Karpas-422 (cell line): ENCODE data around the gene FAM135A. TPM values are rescaled to one million over a fixed set of nuclear protein-coding genes. Genes with fewer than 3 reads are reported as not detected.
A peak's percentile ranks its signal among the peaks of the same experiment; 100 is the strongest.

Source experiments
- DNase-seq: peaks from one replicate; pipeline ENCODE4 v3.0.0-alpha.2; 2015
- H2AFZ ChIP-seq: fragments of 200-600 bp; sonication (generic); 2 replicates; pipeline ENCODE4 v1.6.1; 2014; ENCODE audit warnings: antibody characterized with exemption, low read length, mixed read lengths
- H3K27ac ChIP-seq: fragments of 200-600 bp; sonication (generic); 2 replicates; pipeline ENCODE4 v1.5.1; 2014; ENCODE audit warnings: mild to moderate bottlenecking, low read length, moderate library complexity
- H3K27me3 ChIP-seq: fragments of 200-600 bp; sonication (generic); 2 replicates; pipeline ENCODE4 v1.6.1; 2014; ENCODE audit warnings: low read length, mixed read lengths
- H3K36me3 ChIP-seq: fragments of 200-600 bp; sonication (generic); 2 replicates; pipeline ENCODE4 v1.6.1; 2014; ENCODE audit warnings: low read length, mixed read lengths; ENCODE audit not compliant: insufficient read depth
- H3K4me1 ChIP-seq: fragments of 200-600 bp; sonication (generic); 2 replicates; pipeline ENCODE4 v1.6.1; 2014; ENCODE audit warnings: mild to moderate bottlenecking, low read length, mixed read lengths
- H3K4me2 ChIP-seq: fragments of 200-600 bp; sonication (generic); 2 replicates; pipeline ENCODE4 v1.6.1; 2014; ENCODE audit warnings: low read length, low read depth, mild to moderate bottlenecking; ENCODE audit not compliant: poor library complexity, severe bottlenecking
- H3K4me3 ChIP-seq: fragments of 200-600 bp; sonication (generic); 2 replicates; pipeline ENCODE4 v1.5.1; 2014; ENCODE audit warnings: mild to moderate bottlenecking, antibody characterized with exemption, low read length, mixed read lengths
- H3K79me2 ChIP-seq: fragments of 200-600 bp; sonication (generic); 2 replicates; pipeline ENCODE4 v1.6.1; 2014; ENCODE audit warnings: mild to moderate bottlenecking, low read length, mixed read lengths
- H3K9ac ChIP-seq: fragments of 200-600 bp; sonication (generic); 2 replicates; pipeline ENCODE4 v1.6.0; 2014; ENCODE audit warnings: low read length
- H3K9me2 ChIP-seq: fragments of 200-600 bp; sonication (generic), shearing (Covaris generic); replicated peaks from 2 replicates; pipeline ENCODE4 v1.6.0; 2014; ENCODE audit warnings: mild to moderate bottlenecking, low read length, moderate library complexity; ENCODE audit not compliant: insufficient read depth
- H3K9me3 ChIP-seq: fragments of 300-700, 200-600 bp; sonication (generic); 2 replicates; pipeline ENCODE4 v1.6.1; 2014; ENCODE audit warnings: low read length, mixed read lengths
- H4K20me1 ChIP-seq: fragments of 200-600 bp; sonication (generic); 2 replicates; pipeline ENCODE4 v1.6.1; 2014; ENCODE audit warnings: mild to moderate bottlenecking, antibody characterized with exemption, low read length, low read depth; ENCODE audit not compliant: insufficient read depth
- total RNA-seq: library from RNA; depleted of rRNA; stranded (reverse); fragments of >200 nt; shearing (Covaris generic); gene quantifications from 2 replicates; pipeline ENCODE4 v1.2.3, GENCODE V29; 2014; ENCODE audit warnings: low replicate concordance

The FAM135A gene
- total RNA-seq, 1 experiment from 2014 or later = 83.0 TPM

GRCh38 chr6:70510600-70510999 lies 97.3 kb downstream of the FAM135A start:
- peaks cover 17% of the 10 kb centered on the region; the same call in 1 of the 2 replicates for H3K36me3 ChIP-seq
- DNase-seq = no peak

DNA sequence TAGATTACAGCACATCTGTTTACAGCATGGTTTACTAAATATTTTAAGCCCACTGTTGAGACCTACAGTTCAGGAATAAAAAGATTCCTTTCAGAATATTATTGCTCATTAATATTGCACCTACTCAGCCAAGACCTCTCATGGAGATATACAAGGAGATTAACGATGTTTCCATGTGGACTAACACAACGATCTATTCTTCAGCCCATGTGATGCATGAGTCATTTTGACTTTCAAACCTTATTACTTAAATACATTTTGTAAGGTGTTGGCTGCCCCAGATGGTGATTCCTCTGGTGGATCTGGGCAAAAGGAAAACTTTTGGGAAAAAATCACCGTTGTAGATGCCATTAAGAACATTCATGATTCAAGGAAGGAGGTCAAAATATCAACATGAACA lies 105.4 kb downstream of the FAM135A start:
- no peak for DNase-seq
- H3K9me2 ChIP-seq = no peaks in the 10 kb centered on the region
- H3K4me1 ChIP-seq = no peaks in the 10 kb centered on the region
- H3K79me2 ChIP-seq = no peaks in the 10 kb centered on the region
- H3K36me3 ChIP-seq = peaks cover 8% of the 10 kb centered on the region; the same call in 1 of the 2 replicates
- H3K27me3 ChIP-seq = no peaks in the 10 kb centered on the region
- H2AFZ ChIP-seq = no peak overlapping the region
- H4K20me1 ChIP-seq = no peaks in the 10 kb centered on the region
- H3K27ac ChIP-seq = no peak overlapping the region
- H3K4me2 ChIP-seq = no peak overlapping the region
- no peak overlapping the region for H3K4me3 ChIP-seq
- H3K9me3 ChIP-seq = no peaks in the 10 kb centered on the region
- H3K9ac ChIP-seq = no peak overlapping the region

More at GRCh38 chr6:70510600-70510999, 97.3 kb downstream of the FAM135A start:
- no peaks in the 10 kb centered on the region for H3K9me3 ChIP-seq
- no peak overlapping the region for H3K27ac ChIP-seq
- no peak overlapping the region for H3K9ac ChIP-seq
- no peak overlapping the region for H3K4me3 ChIP-seq
- no peak overlapping the region for H2AFZ ChIP-seq
- H3K27me3 ChIP-seq = no peaks in the 10 kb centered on the region
- no peaks in the 10 kb centered on the region for H3K79me2 ChIP-seq
- no peak overlapping the region for H3K4me2 ChIP-seq
- H3K9me2 ChIP-seq = no peaks in the 10 kb centered on the region
- no peaks in the 10 kb centered on the region for H3K4me1 ChIP-seq
- H4K20me1 ChIP-seq = no peaks in the 10 kb centered on the region

GRCh38 chr6:70520575-70520974 lies 107.3 kb downstream of the FAM135A start:
- H3K9me2 ChIP-seq = no peaks in the 10 kb centered on the region
- peak; percentile 50 for DNase-seq
- no peak overlapping the region for H3K27ac ChIP-seq
- H3K27me3 ChIP-seq = no peaks in the 10 kb centered on the region
- H3K9ac ChIP-seq = no peak overlapping the region
- no peaks in the 10 kb centered on the region for H4K20me1 ChIP-seq
- no peak overlapping the region for H3K4me3 ChIP-seq
- no peaks in the 10 kb centered on the region for H3K79me2 ChIP-seq
- H3K4me2 ChIP-seq = no peak overlapping the region
- no peaks in the 10 kb centered on the region for H3K9me3 ChIP-seq
- H3K36me3 ChIP-seq = no peaks in the 10 kb centered on the region; the same call in 1 of the 2 replicates
- no peak overlapping the region for H2AFZ ChIP-seq
- H3K4me1 ChIP-seq = no peaks in the 10 kb centered on the region

GRCh38 chr6:70524721-70525286 lies 111.5 kb downstream of the FAM135A start:
- H3K79me2 ChIP-seq = no peaks in the 10 kb centered on the region
- H3K27me3 ChIP-seq = no peaks in the 10 kb centered on the region
- no peak overlapping the region for H2AFZ ChIP-seq
- H3K4me1 ChIP-seq = no peaks in the 10 kb centered on the region
- H3K36me3 ChIP-seq = no peaks in the 10 kb centered on the region; the same call in 1 of the 2 replicates
- no peak overlapping the region for H3K9ac ChIP-seq
- no peak for DNase-seq
- no peak overlapping the region for H3K4me3 ChIP-seq
- H4K20me1 ChIP-seq = no peaks in the 10 kb centered on the region
- no peaks in the 10 kb centered on the region for H3K9me3 ChIP-seq
- H3K4me2 ChIP-seq = no peak overlapping the region
- H3K27ac ChIP-seq = no peak overlapping the region
- no peaks in the 10 kb centered on the region for H3K9me2 ChIP-seq

- Histone ChIP-seq H3K9ac (no peak overlapping the region), H3K4me2 (no peak overlapping the region), H3K9me2 (no peaks in the 10 kb centered on the region), H3K9me3 (no peaks in the 10 kb centered on the region), H3K79me2 (no peaks in the 10 kb centered on the region), H3K4me1 (no peaks in the 10 kb centered on the region), H2AFZ (no peak overlapping the region), H3K27ac (no peak overlapping the region), H3K27me3 (no peaks in the 10 kb centered on the region), H3K36me3 (peaks cover 4% of the 10 kb centered on the region; the same call in 1 of the 2 replicates), H3K4me3 (no peak overlapping the region), H4K20me1 (no peaks in the 10 kb centered on the region)
- DNase-seq = no peak
Observed at GRCh38 chr6:70527071-70527737, 113.9 kb downstream of the FAM135A start.

DNA sequence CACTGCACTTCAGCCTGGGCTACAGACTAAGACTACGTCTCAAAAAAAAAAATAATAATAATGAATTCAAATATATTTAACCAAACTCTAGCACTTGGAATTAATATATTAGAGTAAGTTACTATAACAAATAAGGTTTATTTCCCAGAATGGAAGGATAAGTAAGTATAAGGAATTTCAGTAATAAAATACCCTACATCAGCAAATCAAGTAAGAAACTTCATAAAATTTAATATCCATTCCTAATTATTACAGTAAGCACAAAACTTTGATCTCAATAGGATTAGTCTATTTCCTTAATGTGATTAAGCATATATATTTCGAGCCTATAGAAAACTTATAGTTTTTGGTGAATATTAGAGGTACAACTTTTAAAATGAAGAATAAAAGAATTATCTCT lies 116.7 kb downstream of the FAM135A start:
- Histone ChIP-seq H3K79me2 (no peaks in the 10 kb centered on the region), H3K9me3 (no peaks in the 10 kb centered on the region), H3K9ac (no peak overlapping the region), H2AFZ (no peak overlapping the region), H3K4me1 (no peaks in the 10 kb centered on the region), H3K27ac (no peak overlapping the region), H3K36me3 (peaks cover 4% of the 10 kb centered on the region; the same call in 1 of the 2 replicates), H3K9me2 (no peaks in the 10 kb centered on the region), H3K27me3 (no peaks in the 10 kb centered on the region), H4K20me1 (no peaks in the 10 kb centered on the region), H3K4me2 (no peak overlapping the region), H3K4me3 (no peak overlapping the region)
- no peak for DNase-seq

DNA sequence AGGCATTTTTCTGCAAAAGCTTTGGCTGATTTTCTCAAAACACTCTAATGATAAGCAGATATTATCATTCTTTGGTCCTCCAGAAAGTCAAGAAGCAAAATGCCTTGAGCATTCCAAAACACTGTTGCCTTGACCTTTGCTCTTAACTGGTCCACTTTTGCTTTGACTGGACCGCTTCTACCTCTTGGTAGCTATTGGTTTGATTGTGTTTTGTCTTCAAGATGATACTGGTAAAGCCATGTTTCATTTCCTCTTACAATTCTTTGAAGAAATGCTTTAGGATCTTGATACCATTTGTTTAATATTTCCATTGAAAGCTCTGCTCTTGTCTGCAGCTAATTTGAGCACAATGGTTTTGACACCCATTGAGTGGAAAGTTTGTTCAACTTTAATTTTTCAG lies 117.8 kb downstream of the FAM135A start:
- Histone ChIP-seq H3K36me3 (peaks cover 6% of the 10 kb centered on the region; the same call in 1 of the 2 replicates), H3K79me2 (no peaks in the 10 kb centered on the region), H3K27ac (no peak overlapping the region), H3K4me2 (no peak overlapping the region), H4K20me1 (no peaks in the 10 kb centered on the region), H2AFZ (no peak overlapping the region), H3K27me3 (no peaks in the 10 kb centered on the region), H3K4me1 (no peaks in the 10 kb centered on the region), H3K9me2 (no peaks in the 10 kb centered on the region), H3K9me3 (no peaks in the 10 kb centered on the region), H3K9ac (no peak overlapping the region), H3K4me3 (no peak overlapping the region)
- no peak for DNase-seq

- Histone ChIP-seq H4K20me1 (no peaks in the 10 kb centered on the region), H2AFZ (no peak overlapping the region), H3K79me2 (no peaks in the 10 kb centered on the region), H3K9me2 (no peaks in the 10 kb centered on the region), H3K36me3 (peaks cover 16% of the 10 kb centered on the region), H3K4me1 (peaks cover 11% of the 10 kb centered on the region), H3K27me3 (no peaks in the 10 kb centered on the region), H3K4me3 (no peak overlapping the region), H3K9me3 (no peaks in the 10 kb centered on the region), H3K27ac (peak overlapping the region; percentile 2; the same call in 1 of the 2 replicates), H3K4me2 (no peak overlapping the region), H3K9ac (no peak overlapping the region)
- no peak for DNase-seq
Observed at GRCh38 chr6:70537266-70537665, 124.0 kb downstream of the FAM135A start.
